Placental pericyte (primary cell): ENCODE measurements around the gene CUL3. TPM values are rescaled to one million over a fixed set of nuclear protein-coding genes. Genes with fewer than 3 reads are reported as not detected.

ENCODE experiments used
- total RNA-seq: library from RNA; depleted of rRNA; stranded (reverse); fragments of >200 nt; gene quantifications from 2 replicates; pipeline ENCODE4 v1.2.3, GENCODE V29; 2012

Gene CUL3
- total RNA-seq: 58.3 and 59.3 TPM in 2 replicates

DNA sequence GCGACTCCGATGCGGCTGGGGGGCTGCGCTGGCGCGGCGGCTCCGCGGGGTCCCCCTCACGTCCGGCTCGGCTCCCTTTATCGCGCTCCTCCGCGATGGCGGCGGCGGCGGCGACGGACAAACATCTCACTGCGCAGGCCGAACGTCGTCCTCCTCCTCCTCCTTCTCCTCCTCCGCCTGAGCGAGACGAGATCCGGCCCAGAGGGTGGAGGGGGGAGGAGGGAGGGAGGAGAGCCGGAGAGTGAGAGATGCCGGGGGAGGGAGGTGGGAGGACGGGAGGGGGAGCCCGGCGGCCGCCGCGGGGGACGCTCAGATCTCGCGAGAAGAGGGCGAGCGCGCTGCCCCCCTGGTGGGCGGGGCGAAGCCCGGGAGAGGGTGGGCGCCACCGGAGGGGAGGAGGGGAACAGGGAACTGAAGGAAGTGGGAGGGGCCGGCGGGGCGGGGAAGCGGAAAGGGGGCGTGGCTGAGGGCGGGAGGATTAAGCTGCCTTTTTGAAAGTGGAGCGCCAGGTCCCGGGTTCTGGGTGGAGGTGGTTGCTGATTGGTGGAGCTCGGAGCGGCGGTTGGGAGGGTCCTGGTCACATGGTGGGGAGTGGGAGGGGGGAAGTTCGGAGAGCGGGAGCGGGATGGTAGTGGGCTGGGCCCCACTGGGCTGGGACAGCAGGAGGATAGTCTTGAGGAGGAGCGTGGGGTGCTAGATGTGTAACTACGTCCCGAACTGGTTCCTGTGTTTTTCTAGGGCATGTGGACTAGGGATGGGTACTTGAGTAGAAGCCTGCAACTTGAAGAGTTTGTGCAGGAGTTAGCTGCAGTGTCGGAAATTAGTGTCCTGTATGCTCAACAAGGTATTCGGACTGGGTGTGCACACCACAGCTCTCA lies at the start of gene CUL3:
Gene CUL3 (minus strand): TSS at position 153 of the 878 bp plus-strand sequence. CDS start 354 bp downstream, outside the sequence.

Other genes with a start within 250 kb of the CUL3 start
- 0.22 and 0.57 TPM in 2 replicates for gene FAM124B, start 183.3 kb downstream of the CUL3 start, total RNA-seq
- gene CCDC195, start 131.0 kb upstream of the CUL3 start, total RNA-seq: not detected in 2 replicates